Renal cortex interstitium (tissue), 11 donors: ENCODE data around the gene CSNK1D. TPM values are rescaled to one million over a fixed set of nuclear protein-coding genes. Genes with fewer than 3 reads are reported as not detected.

Source experiments
- DNase-seq, 11 donors: peaks; one replicate each; pipeline ENCODE4 v3.0.0-alpha.2; 2013; ENCODE audit warnings: low read depth in 9 of 11, low spot score in 4 of 11; ENCODE audit errors: extremely low read depth in 1 of 11
- polyA plus RNA-seq, 3 donors: library from polyadenylated mRNA; unstranded; fragments of 120-200 nt; gene quantifications; one replicate each; pipeline ENCODE4 v1.2.1, GENCODE V29; 2013; ENCODE audit not compliant: insufficient read length in 3 of 3

The CSNK1D gene
- polyA plus RNA-seq, 3 donors, result 116 to 137 (median 127) TPM

DNA sequence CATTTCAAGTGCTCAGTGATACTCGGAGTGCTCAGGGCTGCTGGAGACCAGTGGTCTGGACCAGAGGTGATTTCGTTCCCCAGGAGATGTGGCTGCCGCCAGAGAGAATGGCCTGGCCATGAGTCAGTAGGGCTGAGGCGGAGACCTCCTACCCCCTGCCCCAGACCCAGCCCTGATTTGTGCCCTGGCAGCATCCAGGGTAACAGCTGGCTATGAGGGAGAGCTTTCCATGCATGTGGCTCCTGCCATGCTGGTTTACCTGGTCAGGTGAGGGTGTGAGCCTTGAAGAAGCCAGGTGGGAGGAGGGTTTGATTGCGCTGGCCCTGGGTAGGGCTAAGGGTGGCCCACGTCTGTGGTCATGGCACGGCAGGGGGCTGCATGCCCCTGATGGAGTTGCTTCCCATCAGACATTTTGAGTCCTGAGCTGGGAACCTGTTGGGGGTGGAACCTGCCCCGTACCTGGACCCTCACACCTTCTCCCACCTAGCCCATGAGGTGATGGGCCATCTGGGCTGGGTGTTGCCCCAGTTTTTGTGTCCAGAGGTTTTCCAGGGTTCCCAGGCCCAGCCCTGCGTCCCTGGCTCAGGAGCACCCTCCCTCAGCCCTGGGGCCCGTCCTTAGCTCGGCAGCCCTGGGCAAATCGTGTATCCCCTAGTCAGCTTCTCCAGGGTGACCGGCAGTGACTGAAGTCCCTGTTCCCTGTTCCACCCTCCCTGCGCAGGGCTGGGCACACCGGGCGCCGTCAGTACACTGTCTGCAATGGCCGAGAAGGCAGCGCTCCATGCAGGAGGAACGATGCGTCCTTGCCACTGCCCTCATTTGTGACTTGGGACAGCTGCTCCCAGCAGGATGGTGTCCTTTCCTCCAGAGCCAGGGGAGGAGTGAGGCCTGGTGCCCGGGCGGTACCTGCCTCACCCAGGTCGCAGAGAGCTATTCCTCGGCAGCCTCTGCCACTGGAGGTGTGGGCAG, 9.0 kb upstream of the CSNK1D start:
- no peak for DNase-seq

DNA sequence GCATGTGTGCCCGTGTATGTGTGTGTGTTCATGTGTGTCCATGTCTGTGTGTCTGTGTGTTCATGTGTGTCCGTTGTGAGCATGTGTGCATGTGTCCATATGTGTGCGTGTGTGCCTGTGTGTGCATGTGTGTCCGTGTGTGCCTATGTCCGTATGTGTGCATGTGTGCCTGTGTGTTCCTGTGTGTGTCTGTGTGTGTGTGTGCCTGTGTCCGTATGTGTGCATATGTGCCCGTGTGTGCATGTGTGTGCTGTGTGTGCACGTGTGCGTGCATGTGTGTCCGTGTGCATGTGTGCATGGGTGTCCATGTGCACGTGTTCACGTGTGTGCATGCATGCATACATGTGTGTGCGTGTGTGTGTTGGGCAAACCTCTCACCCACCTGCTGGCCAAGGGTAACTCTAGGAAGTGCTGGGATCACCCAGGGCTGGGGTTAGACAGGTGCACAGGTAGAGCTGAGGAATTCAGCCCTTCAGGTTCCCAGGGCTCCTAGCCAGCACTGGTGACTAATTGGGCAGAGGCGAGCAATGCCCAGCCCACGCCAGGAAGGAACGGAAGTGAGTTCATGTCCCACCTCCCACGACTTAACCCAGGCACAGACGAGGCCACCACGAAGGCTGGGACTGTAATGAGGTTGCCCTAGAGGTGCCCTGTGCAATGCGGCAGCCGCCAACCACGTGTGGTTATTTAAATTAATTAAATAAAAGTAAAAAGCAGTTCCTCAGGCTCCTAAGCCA, 8.2 kb upstream of the CSNK1D start:
- no peak for DNase-seq

DNA sequence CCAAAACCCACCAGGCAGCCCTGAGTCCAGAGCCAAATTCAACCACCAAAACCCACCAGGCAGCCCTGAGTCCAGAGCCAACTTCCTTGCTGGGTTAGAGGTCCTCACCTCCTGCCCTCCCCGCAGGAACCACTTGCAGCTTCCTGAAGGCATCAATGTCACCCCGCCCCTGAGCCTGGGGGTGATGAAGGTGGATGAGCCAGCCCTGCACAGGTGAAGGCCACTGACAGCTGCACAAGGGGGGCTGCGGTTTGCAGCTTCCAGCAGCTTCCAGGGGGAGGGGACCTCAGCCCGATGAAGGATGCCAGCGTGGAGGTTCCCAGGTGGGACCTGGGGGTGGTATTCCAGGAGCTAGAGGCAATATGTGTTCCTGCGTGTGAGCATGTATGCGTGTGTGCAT, 7.6 kb upstream of the CSNK1D start:
- DNase-seq, result no peak

GRCh38 chr17:82280537-82280936, 7.0 kb upstream of the CSNK1D start:
- DNase-seq, result no peak

- no peak for DNase-seq
Measured at GRCh38 chr17:82278786-82279391, 5.4 kb upstream of the CSNK1D start.

DNA sequence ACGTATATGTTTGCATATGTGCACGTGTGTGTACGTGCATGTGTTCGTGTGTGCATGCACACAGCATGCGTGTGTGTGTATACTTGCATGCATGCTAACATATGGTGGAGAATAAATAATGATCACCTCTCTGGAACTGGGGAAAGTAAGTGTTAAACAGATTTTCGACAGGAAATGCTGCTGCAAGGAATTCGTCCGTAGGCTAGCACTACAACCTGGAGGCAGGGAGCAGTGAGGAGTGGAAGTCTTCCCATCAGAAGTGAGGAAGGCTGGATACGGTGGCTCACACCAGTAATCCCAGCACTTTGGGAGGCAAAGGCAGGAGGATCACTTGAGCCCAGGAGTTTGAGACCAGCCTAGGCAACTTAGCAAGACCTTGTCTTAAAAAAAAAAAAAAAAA, 4.8 kb upstream of the CSNK1D start:
- DNase-seq, result no peak

GRCh38 chr17:82277851-82278250, 4.4 kb upstream of the CSNK1D start:
- no peak for DNase-seq

DNA sequence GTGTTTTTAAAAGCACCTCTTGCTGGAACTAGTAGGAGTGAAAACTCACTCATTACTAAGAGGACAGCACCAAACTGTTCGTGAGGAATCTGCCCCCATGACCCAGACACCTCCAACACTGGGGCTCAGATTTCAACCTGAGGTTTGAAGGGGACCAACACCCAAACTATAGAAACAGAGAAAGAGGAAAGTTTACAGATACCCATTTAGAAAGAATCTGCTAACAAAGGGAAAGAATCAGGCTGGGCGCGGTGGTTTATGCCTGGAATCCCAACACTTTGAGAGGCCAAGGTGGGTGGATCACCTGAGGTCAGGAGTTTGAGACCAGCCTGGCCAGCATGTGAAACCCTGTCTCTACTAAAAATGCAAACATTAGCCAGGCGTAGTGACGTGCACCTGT, 3.4 kb upstream of the CSNK1D start:
- no peak for DNase-seq

DNA sequence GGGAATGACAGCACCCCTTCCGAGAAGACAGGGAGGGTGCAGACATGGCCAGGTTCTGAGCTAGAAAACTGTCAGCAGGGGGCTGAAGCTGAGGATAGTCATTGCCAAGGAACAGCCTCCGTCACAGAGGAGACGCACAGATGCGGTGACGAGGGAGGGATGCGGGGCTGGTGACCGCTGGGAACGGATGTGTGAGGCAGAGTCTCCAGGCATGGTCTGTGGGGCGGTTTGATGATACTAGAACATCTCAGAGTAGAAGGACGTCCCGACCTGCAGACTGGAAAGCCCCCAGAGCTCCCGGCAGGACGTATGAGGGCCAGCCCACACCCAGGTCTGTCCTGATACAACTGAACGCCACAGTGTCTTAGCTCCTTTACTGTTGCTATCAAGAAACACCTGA, 1.8 kb upstream of the CSNK1D start:
- no peak for DNase-seq

GRCh38 chr17:82274134-82275020, 877 bp upstream of the CSNK1D start:
- DNase-seq, result no peak

DNA sequence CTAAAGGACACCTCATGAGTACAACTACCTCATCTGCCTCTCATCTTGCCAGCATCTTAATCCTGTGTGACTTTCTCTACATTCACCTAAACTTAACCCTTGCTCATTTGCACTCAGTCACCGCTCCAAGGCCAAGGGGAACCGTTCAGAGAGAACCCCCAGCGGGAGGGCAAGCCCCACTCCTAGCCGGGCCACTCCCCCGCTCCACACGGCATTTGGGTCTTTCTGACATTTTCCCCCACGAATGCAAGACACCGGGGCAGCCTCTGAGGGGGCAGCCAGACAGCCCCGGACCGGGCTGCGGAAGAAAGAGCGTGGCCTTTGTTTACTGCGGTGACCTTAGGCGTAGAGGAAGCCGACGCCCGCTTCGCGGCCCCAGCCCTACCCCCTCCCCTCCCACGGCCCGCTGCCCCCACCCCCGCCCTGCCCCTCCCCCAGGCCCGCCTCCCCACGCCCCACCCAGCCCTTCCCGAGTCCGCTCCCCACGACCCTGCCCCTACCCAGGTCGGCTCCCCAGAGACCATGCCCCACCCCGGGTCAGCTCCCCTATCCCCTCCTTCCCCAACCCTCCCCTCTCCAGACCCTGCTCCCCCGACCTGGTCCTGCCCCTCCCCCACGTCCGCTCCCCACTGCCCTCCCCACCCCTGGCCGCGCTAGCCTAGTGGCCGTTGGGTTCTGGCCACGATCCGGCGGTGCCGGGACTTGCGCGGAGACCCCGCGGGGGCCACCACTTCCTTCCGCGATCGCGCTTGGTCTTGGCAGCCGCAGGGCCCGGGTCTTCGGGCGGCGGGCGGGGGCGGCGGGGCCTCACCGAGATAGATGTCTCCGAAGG, 789 bp downstream of the CSNK1D start:
- DNase-seq, result no peak

- no peak for DNase-seq
Measured at GRCh38 chr17:82271401-82271800, 2.1 kb downstream of the CSNK1D start.

- DNase-seq, result no peak
Measured at GRCh38 chr17:82270651-82271050, 2.8 kb downstream of the CSNK1D start.

DNA sequence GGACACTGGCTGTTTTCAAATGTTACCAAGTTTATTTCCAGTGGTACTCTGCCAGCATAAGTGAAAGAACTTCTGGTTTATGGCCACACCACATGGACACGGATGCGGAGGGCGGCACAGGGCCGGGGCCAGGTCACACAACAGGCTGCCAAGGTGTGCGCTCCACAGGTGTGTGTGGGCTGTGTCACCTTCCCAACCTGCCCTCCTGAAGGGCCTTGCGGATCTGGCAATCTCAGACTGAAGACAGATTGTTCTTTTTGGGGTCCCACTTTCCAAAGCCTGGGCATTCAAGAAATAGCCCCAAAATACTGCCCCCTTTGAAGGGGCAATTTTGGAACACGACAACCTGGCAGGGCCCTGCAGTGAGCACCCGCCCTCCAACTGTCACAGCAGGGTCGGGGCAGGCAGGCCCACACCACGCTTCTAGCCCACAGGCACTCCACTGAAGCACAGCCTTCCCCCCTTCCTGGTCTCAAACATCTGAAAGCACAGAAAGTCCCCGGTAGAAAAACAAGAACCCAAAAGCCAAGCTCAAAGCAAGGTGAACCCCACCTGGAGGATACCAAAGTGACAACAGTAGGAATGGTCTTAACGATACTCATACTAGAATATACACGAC, 3.5 kb downstream of the CSNK1D start:
- DNase-seq, result no peak

DNA sequence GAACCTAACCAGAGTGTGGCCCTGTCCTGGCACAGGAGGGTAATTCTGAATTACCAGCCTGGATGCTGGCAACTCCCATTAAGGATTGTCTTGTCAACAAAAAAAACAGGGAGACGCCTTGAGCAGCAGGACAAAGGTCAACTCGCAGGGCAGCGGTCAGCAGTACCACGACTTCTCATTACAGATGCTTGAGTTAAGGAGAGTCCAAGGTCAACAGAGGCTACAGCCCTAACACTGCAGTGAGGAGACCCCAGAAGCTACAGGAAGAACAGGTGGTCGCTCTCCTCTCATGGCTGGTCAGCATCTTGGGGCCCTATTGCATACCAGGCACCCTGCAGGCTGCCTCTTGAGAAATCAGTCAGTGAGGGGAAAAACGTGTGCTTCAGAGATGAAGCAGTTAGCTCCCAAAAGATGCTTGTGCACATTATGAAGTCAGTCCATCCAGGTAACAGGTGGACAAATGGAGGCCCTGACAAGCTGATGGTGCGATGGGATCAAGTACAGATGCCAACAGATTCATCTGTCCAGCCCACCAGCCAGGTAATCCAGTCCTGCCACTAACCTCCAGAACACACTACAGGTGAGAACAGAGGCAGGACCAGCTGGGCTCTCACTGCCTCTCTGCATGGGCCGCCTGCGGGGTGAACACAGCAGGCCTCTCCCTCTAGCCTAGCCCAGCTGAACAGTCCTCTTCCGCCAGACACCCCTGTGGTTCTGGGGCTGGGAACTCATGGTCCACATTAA, 4.2 kb downstream of the CSNK1D start:
- no peak for DNase-seq

GRCh38 chr17:82267575-82268379, 5.7 kb downstream of the CSNK1D start:
- DNase-seq, result no peak
